Measurements from ENCODE around the gene SLC44A1. TPM values are rescaled to one million over a fixed set of nuclear protein-coding genes. Genes with fewer than 3 reads are reported as not detected.

The SLC44A1 gene
- total and polyA plus RNA-seq, 2 of the 13 experiments (the other 11 are each of a cell fraction or from before 2014, with no cell fraction given), result 21.4 to 40.8 TPM

DNA sequence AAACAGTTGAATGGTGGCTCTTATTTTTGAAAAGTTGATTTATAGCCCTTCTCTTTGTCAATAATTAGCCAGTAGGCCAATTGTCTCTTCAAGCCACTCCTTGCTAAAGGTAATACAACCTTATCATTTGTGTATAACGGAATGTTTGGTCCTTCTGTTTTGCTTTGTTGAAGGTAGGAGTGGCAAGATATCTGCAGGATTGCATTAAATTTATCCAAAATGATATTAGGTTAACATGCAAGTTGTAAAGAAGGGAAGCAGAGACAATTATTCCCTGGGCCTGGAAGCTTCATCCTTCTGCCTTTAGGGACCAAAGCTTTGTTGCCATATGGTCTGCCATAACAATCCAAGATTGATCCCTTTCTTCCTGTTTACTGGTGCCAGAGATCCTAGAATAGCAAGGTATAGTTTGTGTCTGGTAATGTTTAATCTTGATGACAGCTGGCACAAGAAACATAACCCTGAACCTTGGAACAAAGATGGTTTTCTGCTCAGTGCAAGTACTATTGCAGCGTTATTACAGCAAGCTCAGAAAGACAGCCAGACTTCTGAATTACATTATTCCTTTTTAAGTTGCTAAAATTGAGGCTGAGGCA, 187.9 kb downstream of the SLC44A1 start (continued):
- TF ChIP-seq ETV5 (CRISPR knock-in tag; IDR thresholded peaks at IDR 0.05; ENCODE audit: borderline replicate concordance) (peak; percentile 91; the same call in 1 of the 2 replicates), ZNF264 (CRISPR knock-in tag; IDR thresholded peaks at IDR 0.05) (no peak), TRIM22 (IDR thresholded peaks at IDR 0.05) (no peak), ZNF430 (CRISPR knock-in tag; IDR thresholded peaks at IDR 0.05) (0 out of 2 replicates have a peak, but pooled peaks have one; percentile 35), HMGA1 (CRISPR knock-in tag; conservative IDR thresholded peaks at IDR 0.05) (no peak), IRF2 (CRISPR knock-in tag; IDR thresholded peaks at IDR 0.05) (peak; percentile 76; the same call in 1 of the 2 replicates), THRA (CRISPR knock-in tag; IDR thresholded peaks at IDR 0.05; ENCODE audit: borderline replicate concordance) (no peak), ZNF816 (CRISPR knock-in tag; IDR thresholded peaks at IDR 0.05; ENCODE audit: borderline replicate concordance) (no peak), SAP130 (CRISPR knock-in tag; IDR thresholded peaks at IDR 0.05; ENCODE audit: low read depth) (peak; percentile 83), ATF7-NPFF (CRISPR knock-in tag; IDR thresholded peaks at IDR 0.05; ENCODE audit: low read depth) (no peak), YY1 (IDR thresholded peaks at IDR 0.05; ENCODE audit: insufficient read depth, insufficient replicate concordance, low read depth, low read length) (peak; percentile 9), ZNF709 (CRISPR knock-in tag; IDR thresholded peaks at IDR 0.05) (no peak), YEATS2 (CRISPR knock-in tag; IDR thresholded peaks at IDR 0.05; ENCODE audit: borderline replicate concordance) (no peak), KDM3A (CRISPR knock-in tag; IDR thresholded peaks at IDR 0.05; ENCODE audit: low read depth) (no peak), POLR2AphosphoS5 (IDR thresholded peaks at IDR 0.05; ENCODE audit: low read depth, low read length) (no peak), REPIN1 (CRISPR knock-in tag; IDR thresholded peaks at IDR 0.05; ENCODE audit: borderline replicate concordance, low read depth) (no peak), ZNF775 (CRISPR knock-in tag; IDR thresholded peaks at IDR 0.05; ENCODE audit: borderline replicate concordance) (no peak), MLXIP (CRISPR knock-in tag; IDR thresholded peaks at IDR 0.05; ENCODE audit: borderline replicate concordance) (no peak), ZNF619 (CRISPR knock-in tag; IDR thresholded peaks at IDR 0.05) (no peak), ZNF512 (CRISPR knock-in tag; IDR thresholded peaks at IDR 0.05) (no peak), FOXM1 (CRISPR knock-in tag; IDR thresholded peaks at IDR 0.05) (no peak), ZNF451 (CRISPR knock-in tag; IDR thresholded peaks at IDR 0.05) (no peak), FOXA3 (CRISPR knock-in tag; IDR thresholded peaks at IDR 0.05) (peak; percentile 90), RFX3 (CRISPR knock-in tag; IDR thresholded peaks at IDR 0.05) (no peak), ZNF552 (CRISPR knock-in tag; IDR thresholded peaks at IDR 0.05; ENCODE audit: borderline replicate concordance) (no peak), ZNF3 (CRISPR knock-in tag; IDR thresholded peaks at IDR 0.05) (no peak)
